ENCODE data around the gene ACSM5.
"Not testable (repeated sequence)": the region's sequence is repeated elsewhere in the genome, so short reads cannot be mapped to it uniquely, and the experiment has no call there.

The ACSM5 gene

DNA sequence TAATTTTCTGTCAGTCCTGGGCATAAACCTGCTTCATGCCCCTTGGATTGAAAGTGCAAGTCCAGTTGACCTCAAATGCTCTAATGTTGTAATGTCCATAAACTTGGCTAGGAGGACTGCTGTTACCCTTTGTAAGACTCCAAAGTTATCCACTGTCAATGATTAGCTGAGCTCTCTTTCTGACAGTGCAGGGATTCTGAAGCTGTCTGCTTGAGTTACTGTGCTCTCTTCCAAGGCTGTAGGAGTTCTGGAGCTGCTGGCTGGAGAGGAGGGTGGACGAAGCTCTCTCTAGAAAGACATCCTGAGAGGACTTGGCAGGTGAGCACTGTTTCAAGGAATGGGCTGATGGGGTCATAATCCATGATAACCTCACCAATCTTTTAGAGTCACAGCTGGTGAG, 42.0 kb downstream of the ACSM5 start, which contains the start of gene ACSM2A:
Gene ACSM2A, plus strand, starts transcription at position 158 of the 400 bp plus-strand sequence. CDS start 8,594 bp downstream, outside the sequence.
- not testable (repeated sequence) for DNase-seq (ENCODE audit: low read depth)

DNA sequence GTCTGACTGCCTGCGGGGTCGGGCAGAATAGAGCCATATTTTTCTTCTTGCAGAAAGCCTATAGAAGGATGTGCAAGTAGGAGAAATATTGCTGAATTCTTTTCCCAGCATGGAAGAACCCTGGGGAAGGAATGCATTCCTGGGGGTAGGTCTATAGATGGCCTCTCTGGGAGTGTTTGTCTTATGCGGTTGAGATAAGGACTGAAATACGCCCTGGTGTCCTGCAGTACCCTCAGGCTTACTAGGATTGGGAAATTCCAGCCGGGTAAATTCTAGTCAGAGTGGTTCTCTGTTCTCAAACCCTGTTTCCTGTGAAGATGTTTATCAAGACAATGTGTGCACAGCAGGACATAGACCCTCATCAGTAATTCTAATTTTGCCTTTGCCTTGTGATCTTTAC, 44.3 kb downstream of the ACSM5 start:
- DNase-seq (ENCODE audit: low read depth) = not testable (repeated sequence)

DNA sequence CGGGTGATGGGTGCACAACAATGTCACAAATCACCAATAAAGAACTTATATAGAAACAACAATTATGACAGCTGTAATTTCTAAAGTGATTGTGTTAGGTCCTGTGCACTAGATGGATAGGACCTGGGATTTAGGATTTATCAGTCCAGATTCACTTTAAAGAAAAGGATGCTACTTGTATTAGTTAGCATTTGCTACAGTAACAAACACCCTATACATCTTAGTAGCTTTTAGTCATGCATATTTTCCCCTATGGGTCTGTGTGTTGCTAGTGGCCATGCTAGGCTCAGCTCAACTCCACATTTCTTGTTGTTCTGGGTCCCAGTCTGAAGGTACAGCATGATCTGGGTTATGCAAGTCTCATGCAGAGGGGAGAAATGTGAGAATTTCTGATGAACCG, 49.9 kb downstream of the ACSM5 start:
- DNase-seq (ENCODE audit: low read depth) = not testable (repeated sequence)

DNA sequence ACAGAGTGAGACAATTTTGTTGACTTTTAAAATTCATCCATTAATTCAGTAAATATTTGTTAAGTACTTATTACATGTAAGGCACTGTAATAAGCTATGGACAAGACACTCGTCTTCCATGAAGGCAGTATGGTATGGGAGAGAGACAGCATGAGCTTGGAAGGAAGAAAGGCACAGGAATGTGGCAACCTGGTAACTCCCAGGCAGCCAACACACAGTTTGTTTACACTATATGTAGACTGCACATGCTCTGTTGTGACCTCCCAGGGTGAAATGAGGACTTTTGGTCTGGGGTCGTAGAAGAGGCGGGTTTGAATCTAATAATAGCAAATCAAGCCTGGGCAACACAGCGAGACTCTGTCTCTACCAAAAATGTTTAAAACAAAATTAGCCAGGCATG, 51.0 kb downstream of the ACSM5 start:
- DNase-seq (ENCODE audit: low read depth) = not testable (repeated sequence)

DNA sequence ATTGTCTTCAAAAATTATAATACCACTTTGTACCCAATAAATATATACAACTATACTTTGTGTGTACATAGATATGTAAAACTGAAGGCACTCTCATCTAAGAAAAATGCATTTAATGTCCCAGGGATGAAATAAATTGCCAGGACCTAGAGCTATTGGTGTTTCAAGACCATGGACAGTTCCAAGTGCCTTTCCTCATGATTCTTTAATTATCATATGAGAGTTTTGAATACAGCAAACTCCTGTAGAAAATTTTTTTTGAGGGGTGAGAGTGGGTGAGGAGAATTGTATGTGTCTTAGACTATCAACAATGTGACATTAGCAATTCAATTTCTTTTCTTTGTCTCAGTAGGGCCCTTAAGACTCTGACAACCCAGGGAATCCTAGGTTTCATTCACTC, 59.6 kb downstream of the ACSM5 start:
- DNase-seq (ENCODE audit: low read depth) = not testable (repeated sequence)

DNA sequence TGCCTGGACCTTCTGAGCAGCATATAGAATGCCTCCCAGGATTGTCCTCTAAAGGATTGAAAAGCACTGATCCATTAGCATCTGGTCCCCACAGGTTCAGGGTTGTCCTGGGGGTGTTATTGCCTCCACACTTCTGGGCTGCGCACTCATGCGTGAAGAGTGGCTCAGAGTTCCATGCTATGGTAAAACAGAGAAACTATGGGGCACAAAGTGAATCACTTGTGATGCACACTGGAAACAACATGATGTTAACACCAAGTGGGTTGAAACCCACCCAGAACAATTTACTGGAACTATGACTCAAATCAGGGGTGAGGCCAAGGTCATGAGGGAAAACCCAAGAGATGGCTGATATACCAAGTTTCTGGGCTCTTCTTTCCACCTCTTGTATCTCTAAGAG, 60.6 kb downstream of the ACSM5 start:
- not testable (repeated sequence) for DNase-seq (ENCODE audit: low read depth)

DNA sequence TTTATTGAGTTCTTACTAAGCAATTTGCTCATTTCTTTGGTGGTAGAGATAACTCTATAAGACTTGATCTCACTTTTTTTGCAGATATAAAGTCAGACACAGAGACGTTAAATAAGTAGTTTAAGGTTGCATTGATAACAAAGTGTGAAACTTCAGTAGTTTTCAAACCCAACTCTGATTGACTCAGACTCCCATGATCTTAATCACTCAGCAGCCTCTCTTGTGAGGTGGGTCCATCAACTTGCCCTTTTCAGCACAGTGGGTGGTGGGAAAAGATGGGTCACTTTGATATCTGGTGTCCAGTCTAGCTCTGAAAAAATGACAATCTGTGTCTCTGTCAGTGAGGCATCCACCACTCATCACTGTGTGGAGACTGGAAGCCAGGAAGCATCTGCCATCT, 61.4 kb downstream of the ACSM5 start:
- not testable (repeated sequence) for DNase-seq (ENCODE audit: low read depth)

DNA sequence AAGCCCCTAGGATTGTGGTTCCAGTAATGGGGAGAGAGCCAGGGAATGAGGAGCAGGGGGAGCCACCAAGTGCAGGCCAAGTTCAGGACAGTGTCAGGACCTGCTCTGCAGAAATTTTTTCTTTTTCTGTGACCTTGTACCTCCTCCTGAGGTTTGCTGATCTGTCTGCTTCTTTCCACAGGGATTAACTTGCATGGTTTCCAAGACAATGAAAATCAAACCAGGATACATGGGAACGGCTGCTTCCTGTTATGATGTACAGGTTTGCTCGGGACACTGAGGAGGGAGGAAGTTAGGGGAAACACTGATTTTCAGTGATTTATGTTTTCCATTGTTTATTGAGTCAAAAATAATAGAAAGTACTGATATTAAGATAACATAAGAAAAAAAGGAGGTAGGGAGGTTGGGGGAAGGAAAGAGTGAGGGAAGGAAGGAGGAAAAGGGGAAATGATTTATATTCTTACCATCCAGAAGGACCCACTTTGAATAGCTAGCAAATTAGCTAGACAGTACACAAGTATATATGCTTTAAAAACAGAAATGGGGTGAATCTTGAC, 67.9 kb downstream of the ACSM5 start:
- not testable (repeated sequence) for DNase-seq (ENCODE audit: low read depth)

DNA sequence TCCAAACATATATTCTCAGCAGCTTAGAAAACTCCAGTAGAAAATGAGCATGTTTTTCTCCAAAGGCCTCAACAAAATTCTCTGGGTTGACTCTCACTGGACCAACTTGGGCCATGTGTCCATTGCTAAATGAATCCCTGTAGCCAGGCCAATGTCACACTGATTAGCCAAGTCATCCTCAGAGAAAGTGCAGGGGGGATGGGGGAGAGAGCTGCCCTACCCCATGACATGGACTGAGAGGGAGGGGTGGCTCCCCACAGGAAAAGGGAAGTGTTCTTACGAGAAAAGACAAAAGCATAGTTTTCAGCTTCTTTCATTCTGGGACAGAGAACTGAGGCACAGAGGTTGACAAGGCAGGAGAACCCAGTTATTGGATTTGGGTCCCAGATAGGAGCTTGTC, 74.7 kb downstream of the ACSM5 start:
- not testable (repeated sequence) for DNase-seq (ENCODE audit: low read depth)

DNA sequence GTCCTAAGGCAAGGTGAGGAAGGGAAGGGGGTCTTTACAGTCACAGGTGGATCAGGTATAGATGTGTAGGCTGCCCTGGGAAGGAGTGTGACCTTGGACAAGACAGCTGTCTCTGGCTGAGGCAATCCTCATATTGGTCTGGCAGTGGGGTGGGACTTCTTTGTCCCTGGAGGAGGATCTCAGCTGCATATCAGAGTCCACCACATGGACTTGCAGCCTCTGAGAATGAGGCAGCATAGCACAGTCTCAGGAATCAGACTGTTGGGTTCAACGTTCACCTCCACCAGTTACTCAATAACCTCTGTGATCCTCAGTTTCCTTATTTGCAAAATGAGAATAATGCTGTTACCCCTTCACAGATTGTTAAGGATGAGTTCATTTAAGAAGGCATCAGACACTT, 75.4 kb downstream of the ACSM5 start:
- no peak for DNase-seq (ENCODE audit: low read depth)

DNA sequence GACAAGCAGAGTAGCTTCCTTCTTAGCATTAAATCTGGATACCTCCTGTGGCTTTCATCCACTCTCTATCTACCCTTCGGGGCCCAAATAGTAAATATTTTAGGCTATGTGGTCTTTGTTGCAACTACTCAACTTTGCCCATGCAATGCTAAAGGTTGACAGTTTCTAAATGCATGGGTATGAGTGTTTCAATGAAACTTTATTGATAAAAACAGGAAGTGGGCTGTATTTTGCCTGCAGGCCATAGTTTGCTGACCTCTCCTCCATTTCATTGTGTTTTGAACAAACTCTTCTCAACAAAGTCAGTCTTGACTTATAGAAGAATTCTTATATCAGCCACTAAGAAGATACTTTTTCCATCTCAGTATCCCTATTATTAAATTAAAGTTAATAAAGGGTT, 76.1 kb downstream of the ACSM5 start:
- DNase-seq (ENCODE audit: low read depth) = no peak

All from GM04504 (cell line).